Measurements from ENCODE around the gene PPFIA2. TPM values are rescaled to one million over a fixed set of nuclear protein-coding genes. Genes with fewer than 3 reads are reported as not detected.

The PPFIA2 gene
- total RNA-seq, 1 donor from 2014 or later: 0.59 TPM

DNA sequence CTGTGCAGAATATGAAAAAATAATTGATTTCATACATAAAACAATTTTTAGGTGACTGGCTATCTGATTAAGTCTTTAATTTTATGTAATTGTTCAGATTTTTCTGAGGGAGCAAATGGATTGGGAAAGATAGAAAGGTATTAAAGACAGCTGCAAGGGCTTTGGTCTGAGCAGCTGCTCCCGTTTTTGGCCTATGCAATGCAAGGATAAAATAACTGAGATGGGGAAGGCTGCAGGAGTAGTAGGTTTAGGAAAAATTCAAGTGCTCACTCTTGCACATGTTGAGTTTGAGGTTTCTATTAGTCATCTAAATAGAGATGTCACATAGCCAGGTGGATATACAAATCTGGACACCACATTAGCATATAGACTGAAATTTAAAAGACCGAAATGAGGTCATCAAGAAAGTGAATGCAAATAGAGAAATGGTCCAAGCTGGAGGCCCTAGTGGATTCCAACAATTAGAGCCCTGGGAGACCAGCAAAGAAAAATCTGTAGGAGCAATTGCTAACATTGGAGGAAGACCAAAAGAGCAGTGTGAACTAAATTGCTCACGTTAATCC, 144.0 kb downstream of the PPFIA2 start:
- Histone ChIP-seq H3K4me3 (ENCODE audit: insufficient read depth, low read depth, low read length) (no peak overlapping the region), H3K27me3 (ENCODE audit: insufficient read depth, low read length) (no peaks in the 10 kb centered on the region), H3K9me3 (ENCODE audit: insufficient read depth, low read depth, low read length) (no peaks in the 10 kb centered on the region), H3K4me2 (ENCODE audit: low read length) (no peak overlapping the region), H3K9ac (ENCODE audit: low read length) (no peak overlapping the region), H3K27ac (ENCODE audit: low read depth, low read length) (no peak overlapping the region), H3K36me3 (ENCODE audit: insufficient read depth, low read length) (no peaks in the 10 kb centered on the region), H2AFZ (ENCODE audit: low read depth, low read length) (no peak overlapping the region), H3K79me2 (ENCODE audit: insufficient read depth, low read length) (no peaks in the 10 kb centered on the region), H3K4me1 (ENCODE audit: insufficient read depth, low read length) (no peaks in the 10 kb centered on the region), H4K20me1 (ENCODE audit: insufficient read depth, low read length) (no peaks in the 10 kb centered on the region)
- Mint-ChIP-seq H3K4me1 (ENCODE audit: low read depth, unreplicated experiment) (no peaks in the 10 kb centered on the region), H3K36me3 (ENCODE audit: low read depth, unreplicated experiment) (no peaks in the 10 kb centered on the region), H3K27ac (ENCODE audit: unreplicated experiment) (no peak overlapping the region), H3K27me3 (ENCODE audit: low read depth, unreplicated experiment) (no peaks in the 10 kb centered on the region), H3K4me3 (ENCODE audit: unreplicated experiment) (no peak overlapping the region), H3K9me3 (ENCODE audit: unreplicated experiment) (peaks cover 2% of the 10 kb centered on the region)
- TF ChIP-seq EZH2 (IDR thresholded peaks at IDR 0.05; ENCODE audit: insufficient read depth, low read length): no peak
- TF ChIP-seq, protein P1, sequence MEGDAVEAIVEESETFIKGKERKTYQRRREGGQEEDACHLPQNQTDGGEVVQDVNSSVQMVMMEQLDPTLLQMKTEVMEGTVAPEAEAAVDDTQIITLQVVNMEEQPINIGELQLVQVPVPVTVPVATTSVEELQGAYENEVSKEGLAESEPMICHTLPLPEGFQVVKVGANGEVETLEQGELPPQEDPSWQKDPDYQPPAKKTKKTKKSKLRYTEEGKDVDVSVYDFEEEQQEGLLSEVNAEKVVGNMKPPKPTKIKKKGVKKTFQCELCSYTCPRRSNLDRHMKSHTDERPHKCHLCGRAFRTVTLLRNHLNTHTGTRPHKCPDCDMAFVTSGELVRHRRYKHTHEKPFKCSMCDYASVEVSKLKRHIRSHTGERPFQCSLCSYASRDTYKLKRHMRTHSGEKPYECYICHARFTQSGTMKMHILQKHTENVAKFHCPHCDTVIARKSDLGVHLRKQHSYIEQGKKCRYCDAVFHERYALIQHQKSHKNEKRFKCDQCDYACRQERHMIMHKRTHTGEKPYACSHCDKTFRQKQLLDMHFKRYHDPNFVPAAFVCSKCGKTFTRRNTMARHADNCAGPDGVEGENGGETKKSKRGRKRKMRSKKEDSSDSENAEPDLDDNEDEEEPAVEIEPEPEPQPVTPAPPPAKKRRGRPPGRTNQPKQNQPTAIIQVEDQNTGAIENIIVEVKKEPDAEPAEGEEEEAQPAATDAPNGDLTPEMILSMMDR (IDR thresholded peaks at IDR 0.05; ENCODE audit: insufficient read depth, low read depth, low read length): no peak
- FAIRE-seq (no peak), DNase-seq (ENCODE audit: low read depth) (peak; percentile 23)

DNA sequence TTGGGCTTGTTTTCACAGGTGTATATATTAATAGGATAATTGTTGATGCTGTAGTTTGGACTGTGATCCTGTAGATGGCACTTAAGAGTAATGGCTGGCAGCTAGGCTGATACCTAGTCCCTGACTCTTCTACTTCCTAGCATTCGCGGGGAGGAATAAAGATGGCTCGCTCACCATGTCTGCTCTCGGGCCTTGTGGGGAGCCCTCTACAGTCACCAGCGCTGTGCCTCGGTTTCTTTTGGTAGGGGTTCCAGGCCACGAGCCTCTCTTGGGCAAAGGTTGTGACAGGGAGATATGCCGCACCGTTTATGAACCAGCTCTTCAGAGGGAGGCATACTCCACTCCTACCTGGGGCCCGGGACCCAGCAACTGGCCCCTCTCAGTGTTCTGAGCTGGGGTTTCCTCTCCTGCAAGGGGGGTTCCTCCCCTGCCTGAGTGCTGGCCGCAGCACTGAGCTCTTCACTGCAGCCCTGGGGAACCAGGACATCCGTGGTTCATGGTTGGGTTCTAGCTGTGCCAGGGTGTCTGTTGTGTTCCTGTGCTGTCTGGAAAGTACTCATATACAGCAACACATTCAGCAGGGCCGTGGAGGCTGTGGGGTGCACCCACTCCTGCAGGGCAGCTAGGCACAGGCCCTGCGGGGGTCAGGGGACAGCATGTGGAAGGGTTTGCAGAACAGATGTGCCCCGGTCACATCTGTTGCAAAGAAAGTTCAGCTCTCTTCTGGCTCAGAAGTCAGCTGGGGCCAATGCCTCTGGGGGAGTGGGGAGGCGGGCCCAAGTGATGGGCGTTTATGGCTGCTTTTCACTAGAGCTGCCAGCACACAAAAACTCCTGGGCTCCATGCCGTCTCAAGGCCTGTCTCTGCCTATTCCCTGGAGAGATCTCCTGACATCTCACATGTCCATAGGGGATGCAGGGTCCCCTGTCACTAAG, 147.9 kb downstream of the PPFIA2 start:
- DNase-seq (ENCODE audit: low read depth): no peak
- Mint-ChIP-seq H3K36me3 (ENCODE audit: low read depth, unreplicated experiment) (no peaks in the 10 kb centered on the region), H3K27ac (ENCODE audit: unreplicated experiment) (no peak overlapping the region), H3K27me3 (ENCODE audit: low read depth, unreplicated experiment) (peaks cover 2% of the 10 kb centered on the region), H3K4me1 (ENCODE audit: low read depth, unreplicated experiment) (peaks cover 5% of the 10 kb centered on the region), H3K9me3 (ENCODE audit: unreplicated experiment) (peaks cover 2% of the 10 kb centered on the region), H3K4me3 (ENCODE audit: unreplicated experiment) (no peak overlapping the region)
- TF ChIP-seq EZH2 (IDR thresholded peaks at IDR 0.05; ENCODE audit: insufficient read depth, low read length): no peak
- TF ChIP-seq, protein P1 (IDR thresholded peaks at IDR 0.05; ENCODE audit: insufficient read depth, low read depth, low read length): peak; percentile 37
- Histone ChIP-seq H4K20me1 (ENCODE audit: insufficient read depth, low read length) (no peaks in the 10 kb centered on the region), H3K4me2 (ENCODE audit: low read length) (no peak overlapping the region), H2AFZ (ENCODE audit: low read depth, low read length) (no peak overlapping the region), H3K27me3 (ENCODE audit: insufficient read depth, low read length) (no peaks in the 10 kb centered on the region), H3K4me1 (ENCODE audit: insufficient read depth, low read length) (no peaks in the 10 kb centered on the region), H3K4me3 (ENCODE audit: insufficient read depth, low read depth, low read length) (no peak overlapping the region), H3K27ac (ENCODE audit: low read depth, low read length) (no peak overlapping the region), H3K79me2 (ENCODE audit: insufficient read depth, low read length) (no peaks in the 10 kb centered on the region), H3K9me3 (ENCODE audit: insufficient read depth, low read depth, low read length) (no peaks in the 10 kb centered on the region), H3K36me3 (ENCODE audit: insufficient read depth, low read length) (no peaks in the 10 kb centered on the region), H3K9ac (ENCODE audit: low read length) (no peak overlapping the region)
- no peak for FAIRE-seq

All from astrocyte (in vitro differentiated cells and primary cell).